Gastroesophageal sphincter (tissue), 3 donors: ENCODE measurements around the gene TJP3.

ENCODE experiments used
- CTCF ChIP-seq, 4 experiments: fragments of 200-600 bp in 2 of 4; fragments of 450-650 bp in 2 of 4; sonication (generic) in 1 of 4; IDR thresholded peaks; one replicate each; pipeline ENCODE4 v1.5.1; 2017 to 2019; ENCODE audit warnings: antibody characterized with exemption in 4 of 4, mild to moderate bottlenecking in 2 of 4, moderate library complexity in 2 of 4
- EP300 ChIP-seq: sonication (generic); formaldehyde crosslinking; IDR thresholded peaks from one replicate; pipeline ENCODE4 v1.6.1; 2017; ENCODE audit warnings: antibody characterized with exemption, mild to moderate bottlenecking
- POLR2A ChIP-seq, 2 donors: fragments of 450-650 bp; IDR thresholded peaks; one replicate each; pipeline ENCODE4 v1.6.1; 2017; ENCODE audit warnings: antibody characterized with exemption in 2 of 2, mild to moderate bottlenecking in 2 of 2, moderate library complexity in 1 of 2
- POLR2AphosphoS5 ChIP-seq: sonication (generic); formaldehyde crosslinking; IDR thresholded peaks from one replicate; pipeline ENCODE4 v1.6.1; 2017; ENCODE audit warnings: antibody characterized with exemption

DNA sequence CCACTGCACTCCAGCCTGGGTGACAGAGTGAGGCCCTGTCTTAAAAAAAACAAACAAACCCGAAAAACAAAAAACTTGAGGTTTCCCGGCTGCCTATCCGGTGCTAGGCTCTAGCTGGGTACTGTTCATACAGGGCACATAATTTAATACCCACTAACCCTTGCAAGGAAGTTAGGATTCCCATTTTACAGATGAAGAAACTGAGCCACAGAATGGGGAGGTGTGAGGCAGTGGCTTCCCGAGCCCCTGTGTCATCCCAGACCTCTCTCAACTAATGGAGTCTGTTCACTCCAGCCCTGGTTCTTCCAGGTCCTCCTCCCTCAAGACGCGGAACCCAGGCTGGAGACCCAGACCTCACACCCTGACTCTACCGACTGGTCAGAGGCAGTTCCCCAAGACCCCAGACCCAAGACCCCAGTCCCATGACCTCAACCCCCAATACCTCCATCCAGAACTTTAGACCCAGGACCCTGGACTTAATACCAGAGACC, 52.7 kb downstream of the TJP3 start:
- TF ChIP-seq CTCF (IDR thresholded peaks at IDR 0.05): no peak
- TF ChIP-seq POLR2A (IDR thresholded peaks at IDR 0.05): no peak
- TF ChIP-seq POLR2AphosphoS5: no peak
- TF ChIP-seq EP300: no peak
